GM19023 (cell line): Measurements from ENCODE around the gene MTCL3.
A peak's percentile ranks its signal among the peaks of the same experiment; 100 is the strongest.

Experiments
- ATAC-seq: cut with Tn5 transposase; IDR thresholded peaks from one replicate; pipeline ENCODE4 v1.9.1; 2021; ENCODE audit warnings: mild to moderate bottlenecking, moderate library complexity; ENCODE audit not compliant: unreplicated experiment

Gene MTCL3

DNA sequence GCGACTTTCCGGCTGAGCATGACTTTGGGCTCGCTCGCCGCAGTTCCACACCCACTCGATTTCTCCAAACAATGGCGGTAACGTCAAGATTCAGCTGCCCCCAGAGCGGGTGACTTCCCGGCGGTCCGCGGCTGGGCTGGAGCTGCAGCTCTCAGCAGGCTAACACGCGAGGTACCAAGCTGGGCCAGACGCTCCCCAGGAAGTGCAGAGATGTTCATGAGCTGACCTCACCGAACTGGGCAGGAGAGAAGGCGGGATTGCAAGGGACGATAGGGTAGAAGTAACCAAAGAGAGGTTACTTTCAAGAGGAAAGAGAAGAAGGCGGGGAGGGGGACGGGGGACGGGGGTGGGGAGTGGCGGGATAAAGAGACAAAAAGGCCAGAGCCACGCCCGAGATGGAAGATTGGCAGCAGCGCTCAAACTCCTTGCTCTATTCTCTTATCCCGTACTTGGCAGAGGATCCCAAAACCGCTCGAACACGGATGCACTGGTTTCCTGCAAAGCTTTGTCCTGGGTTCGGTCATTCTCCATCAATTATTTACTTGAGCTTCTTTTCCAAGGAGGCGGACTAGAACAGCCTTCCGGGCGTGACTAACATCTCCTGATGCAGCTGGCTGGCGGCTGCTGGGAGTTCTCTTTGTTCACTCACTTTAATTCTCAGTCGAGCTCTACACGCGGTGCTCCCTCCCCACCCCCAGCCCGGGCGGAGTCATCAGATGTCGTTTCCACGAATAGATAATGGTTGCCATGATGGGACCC lies at the start of gene MTCL3:
Gene MTCL3, minus strand, starts transcription at position 626 of the 759 bp plus-strand sequence.
- ATAC-seq, result no peak

DNA sequence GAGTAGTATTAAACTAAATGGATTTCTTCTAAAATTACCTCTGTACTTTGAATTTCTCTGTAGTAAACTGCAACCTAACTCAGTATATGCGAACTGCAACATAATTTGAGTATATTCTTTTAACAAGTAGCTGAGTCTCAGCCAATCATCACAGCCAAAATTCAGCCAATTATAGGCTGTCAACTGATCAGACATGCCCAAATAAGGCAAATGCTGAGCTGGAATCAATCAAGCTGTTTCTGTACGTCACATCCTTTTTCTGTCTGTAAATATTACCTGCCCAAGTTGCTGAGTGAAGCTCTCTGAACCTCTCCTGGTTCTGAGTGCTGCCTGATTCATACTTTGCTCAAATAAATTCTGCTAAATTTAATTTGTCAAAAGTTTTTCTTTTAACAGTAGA lies 48.3 kb upstream of the MTCL3 start:
- ATAC-seq, result no peak

DNA sequence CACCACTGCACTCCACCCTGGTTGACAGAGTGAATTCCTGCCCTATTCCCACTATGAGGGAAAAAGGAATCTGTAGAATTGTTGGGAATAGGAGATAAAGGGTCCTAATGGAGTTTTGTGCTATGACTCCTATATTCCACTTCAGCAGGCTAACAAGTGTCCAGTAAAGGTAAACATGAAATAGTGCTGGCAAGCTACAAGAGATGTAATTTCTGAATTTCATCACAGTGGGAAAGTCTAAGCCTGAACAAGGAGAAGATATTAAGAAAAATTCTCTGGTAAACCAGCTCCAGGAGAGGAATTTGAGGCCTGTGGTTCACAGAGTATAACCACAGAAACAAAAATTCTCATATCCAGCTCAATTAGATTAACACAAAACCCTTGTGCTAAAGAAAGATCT lies 47.5 kb upstream of the MTCL3 start:
- ATAC-seq, result no peak

DNA sequence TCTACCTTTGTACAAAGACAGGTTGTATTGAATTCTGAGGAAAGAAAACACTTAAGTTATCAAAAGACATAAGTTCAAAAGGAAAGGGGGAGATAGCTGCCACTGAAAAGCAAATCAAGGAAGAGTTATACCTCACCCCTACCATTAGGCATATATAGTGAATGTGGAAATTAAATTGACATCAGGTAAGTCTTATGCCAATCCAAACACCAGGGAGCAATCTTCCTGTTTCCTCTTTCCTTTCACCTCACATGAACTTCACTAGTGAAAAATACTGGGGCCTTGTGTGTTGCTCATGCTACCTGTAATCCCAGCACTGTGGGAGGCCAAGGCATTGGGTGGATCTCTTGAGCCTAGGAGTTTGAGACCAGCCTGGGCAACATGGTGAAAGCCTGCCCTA lies 47.0 kb upstream of the MTCL3 start:
- ATAC-seq, result no peak

DNA sequence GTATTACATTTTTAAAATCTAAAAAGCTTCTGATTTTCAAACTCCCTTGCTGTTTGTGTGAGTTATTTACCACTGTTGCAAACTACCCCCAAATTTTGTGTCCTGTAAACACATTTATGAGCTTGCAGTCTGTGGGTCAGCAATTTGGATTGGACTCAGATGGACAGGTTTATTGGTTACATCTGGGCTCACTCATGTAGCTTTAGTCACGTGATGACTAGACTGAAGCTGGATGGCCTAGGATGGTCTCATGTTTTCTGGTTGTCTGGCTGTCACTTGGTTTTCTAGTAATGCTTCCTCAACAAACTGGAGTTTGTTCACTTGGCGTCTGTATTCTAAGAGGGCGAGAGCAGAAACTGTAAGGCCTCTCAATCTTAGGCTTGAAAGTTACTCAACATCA lies 45.6 kb upstream of the MTCL3 start:
- ATAC-seq, result no peak

DNA sequence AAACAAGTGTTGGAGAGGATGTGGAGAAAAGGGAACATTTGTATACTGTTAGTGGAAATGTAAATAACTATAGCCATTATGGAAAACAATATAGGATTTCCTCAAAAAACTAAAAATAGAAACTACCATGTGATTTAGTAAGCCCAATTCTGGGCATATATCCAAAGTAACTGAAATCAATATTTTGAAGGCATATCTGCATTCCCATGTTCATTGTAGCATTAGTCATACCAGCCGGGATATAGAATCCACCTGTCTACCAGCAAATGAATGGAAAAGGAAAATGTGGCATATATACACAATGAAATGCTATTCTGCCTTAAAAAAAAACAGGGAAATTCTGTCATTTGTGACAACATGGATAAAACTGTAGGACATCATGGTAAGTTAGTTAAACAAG lies 42.5 kb upstream of the MTCL3 start:
- no peak for ATAC-seq

DNA sequence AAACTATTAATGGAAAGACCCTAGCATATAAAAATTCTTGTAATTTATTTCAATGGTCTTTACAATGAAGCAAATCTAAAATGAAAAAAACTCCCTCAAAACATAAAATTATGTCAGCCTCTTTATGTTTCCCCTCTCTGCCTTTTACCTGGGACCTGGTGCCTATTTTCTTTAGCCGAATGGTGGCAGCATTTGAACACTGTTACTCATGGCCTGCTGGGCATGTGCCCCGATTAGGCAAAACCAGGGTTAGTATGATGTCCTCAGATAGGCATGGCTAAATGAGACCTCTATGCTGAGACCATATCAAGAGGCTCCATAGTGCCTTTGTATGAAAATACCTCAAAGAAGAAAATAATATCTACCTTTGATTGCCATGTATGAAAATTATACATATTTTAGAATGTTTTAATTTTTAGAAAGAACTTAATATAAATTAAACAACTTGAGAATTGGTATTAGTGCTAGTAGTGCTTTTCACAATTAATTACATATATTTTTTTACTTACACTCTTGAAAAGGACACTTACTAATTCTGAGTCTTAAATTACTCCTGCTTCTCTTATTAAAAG lies 35.4 kb upstream of the MTCL3 start:
- ATAC-seq, result no peak

DNA sequence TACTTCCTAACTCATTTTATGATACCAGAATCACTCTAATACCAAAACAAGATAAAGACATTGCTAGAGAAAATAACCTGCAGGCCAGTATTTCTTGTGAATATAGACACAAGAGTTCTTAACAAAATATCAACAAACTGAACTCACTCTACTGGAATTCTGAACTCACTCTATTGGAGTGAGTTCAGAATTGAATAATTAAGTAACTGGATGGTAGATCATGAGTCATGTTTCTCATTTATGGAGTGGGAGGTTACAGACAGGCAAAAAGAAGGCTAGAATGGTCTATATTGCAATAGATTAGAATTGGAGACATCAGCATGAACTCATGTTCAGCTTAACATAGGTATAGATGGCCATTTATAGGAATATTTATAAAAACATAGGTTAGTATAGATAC lies 31.3 kb upstream of the MTCL3 start:
- no peak for ATAC-seq

DNA sequence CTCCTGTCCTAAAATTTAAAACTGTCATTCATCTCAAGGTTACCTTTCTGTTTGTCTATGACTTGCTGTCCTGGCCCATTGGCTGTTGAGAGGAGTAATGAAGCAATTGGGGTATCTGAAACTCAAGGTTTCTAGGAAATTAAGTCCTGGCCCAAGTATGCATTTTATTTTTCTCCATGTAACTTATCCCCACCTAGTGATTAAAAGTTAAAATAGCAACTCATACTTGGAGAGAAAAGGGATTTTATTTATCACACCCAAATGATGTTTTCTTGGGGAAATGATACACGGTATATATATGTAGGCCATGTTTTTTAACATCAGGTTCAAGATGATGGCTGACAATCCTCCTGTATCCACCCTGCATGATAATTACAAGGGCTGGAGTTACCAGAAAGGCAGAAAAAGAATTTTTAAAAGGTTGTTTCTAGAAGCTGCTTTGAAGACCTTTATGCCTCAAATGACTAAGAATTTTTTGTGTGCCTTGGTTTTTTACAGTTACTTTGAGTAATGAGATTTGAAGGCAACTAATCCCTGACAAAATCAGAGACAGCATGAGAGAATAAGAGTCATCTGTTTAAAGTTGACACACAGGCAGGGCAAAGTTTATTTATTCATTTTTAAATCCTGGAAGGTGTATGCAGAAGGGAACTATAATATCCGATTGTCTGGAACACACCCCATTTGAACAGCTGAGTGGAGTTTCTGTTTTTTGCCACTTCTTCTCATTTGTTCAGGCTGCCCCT lies 28.9 kb upstream of the MTCL3 start:
- no peak for ATAC-seq

DNA sequence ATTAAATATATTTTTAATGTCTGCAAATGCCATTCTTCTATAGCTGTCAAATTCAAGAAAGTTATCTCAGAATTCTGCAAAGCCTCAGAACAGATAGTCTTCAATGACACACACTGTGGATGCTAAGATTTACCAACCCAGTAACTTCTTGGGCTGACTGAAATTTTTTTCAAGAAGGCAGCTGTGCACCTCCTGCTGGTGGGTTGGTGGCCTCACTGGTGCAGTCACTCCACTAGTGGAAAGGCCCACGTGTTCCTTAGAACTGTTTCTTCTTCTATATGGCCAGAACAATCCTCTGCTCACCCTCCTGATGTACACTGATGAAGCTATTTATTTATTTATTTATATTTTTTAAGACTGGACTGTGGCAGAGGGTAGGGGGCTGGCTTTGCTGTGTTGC lies 28.1 kb upstream of the MTCL3 start:
- ATAC-seq, result peak; percentile 52

DNA sequence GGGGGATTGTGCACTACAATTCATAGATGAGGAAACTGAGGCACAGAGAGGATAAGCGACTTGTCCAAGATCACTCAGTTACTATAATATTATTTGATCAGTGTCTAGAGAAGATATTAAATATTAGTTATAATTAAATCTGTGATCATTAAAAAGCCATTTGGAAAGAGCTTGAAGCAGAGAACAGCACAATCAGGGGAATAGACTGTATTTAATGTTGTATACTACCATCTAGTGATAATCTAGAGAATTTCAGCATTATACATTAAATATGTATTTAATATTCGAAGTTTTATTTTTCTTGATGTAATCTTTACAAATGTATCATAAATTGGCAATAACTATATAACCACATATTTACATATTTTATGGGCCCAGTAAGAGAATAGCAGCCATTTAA lies 20.1 kb upstream of the MTCL3 start:
- ATAC-seq, result no peak

DNA sequence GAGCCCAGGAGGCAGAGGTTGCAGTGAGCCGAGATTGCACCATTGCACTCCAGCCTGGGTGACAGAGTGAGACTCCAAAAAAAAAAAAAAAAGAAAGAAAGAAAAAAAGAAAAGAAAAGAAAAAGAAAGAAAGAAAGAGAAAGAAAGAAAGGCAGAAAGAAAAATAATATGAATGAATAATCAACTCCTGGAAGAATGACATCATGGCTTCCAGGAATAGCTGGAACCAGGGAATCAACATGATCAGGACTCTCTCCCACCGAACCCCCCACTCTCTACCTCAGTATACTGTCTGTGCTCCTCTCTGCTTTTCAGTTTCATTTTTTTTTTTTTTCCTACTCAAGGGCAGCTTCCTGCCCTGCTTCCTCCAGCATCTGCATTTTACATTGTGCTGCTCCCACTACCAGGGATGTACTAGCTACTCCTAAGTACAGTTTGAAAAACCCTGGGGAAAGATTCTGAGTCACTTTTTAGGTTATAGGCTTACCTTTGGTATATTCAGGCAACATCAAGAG lies 19.7 kb upstream of the MTCL3 start:
- ATAC-seq, result no peak

DNA sequence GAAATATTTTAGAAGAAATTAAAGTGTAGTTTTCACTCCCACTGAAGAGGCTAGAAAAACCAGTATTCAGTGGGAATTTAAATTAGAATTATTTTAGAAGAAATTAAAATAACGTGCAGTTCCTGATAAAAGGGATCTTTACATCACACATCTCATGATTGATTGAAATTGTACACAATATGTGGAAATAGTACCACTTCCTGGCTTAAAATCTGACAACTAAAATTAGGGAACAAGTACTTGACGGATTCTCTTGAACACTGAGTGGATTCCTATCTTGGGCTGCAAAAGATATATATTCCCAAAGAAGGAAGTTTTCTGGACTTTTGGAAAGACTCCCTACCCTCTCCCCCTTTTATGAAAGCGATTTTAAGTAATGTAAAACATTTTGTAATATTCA lies 14.6 kb upstream of the MTCL3 start:
- ATAC-seq, result no peak

DNA sequence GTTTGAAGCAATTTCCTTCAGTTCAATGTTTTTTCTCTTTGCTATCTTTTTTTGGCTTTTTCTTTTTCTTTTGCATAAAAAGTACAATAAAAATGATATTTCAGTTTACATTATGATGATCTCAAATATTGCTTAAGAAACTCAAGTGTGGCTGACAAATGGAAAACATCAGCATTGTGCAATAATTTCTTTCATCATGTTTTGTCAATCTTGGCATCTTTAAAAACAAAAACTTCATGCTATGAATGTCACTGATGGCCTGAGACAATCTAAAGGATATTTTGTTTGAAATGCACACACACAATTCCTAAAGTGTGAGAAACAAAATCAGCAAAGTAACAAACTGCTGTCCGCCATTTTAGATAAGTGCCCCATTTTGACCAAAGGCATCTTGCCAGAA lies 13.9 kb upstream of the MTCL3 start:
- no peak for ATAC-seq

DNA sequence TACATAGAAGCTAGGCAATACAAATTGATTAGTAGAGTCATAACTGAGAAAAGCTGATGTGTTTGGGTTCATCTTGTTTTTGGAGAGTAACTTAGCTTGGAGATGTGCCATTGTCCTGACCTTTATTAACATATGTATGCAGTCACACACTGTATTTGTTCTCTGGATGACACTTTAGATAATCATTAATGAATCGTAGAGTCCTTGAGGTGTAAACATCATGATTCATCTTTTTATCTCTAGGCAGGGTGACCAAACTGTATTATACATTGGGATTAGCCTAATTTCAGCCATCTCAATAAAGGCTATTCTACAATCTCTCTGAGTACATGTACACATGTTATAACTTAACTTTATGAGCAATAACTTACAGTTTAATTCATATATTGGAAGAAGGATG lies 3.6 kb upstream of the MTCL3 start:
- ATAC-seq, result no peak

DNA sequence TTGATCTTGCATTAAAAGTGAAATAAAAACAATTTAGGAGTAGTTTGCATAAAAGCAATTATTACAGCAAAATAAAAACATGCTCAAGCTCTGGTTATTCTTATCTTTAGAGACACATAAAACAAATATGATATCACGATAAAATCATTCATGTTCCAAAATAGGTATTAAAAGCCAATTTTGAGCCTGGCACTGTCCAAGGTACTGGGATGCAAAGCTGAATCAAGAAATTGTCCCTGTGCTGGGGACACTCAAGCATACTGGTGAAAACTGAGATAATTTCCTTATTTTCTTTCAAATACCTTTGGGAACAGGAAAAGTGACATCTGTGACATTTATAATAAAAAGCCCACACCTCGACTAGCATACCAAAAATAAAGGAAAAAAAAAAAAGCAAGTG lies 931 bp upstream of the MTCL3 start:
- no peak for ATAC-seq

DNA sequence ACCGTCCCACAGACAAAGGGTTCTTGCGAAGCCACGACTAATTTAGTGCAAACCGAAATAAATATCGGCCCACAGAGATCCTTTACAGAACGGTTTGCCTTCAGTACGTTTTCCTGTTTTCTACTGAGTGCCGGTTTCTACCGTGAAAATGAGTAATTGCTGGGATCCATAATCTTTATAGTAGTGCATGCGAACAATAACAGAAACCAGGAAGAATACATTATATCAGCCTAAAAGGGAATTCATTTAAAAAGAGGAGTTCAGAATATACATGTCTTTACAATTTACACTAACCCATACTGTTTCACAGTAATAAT lies 292 bp upstream of the MTCL3 start:
- ATAC-seq, result no peak

DNA sequence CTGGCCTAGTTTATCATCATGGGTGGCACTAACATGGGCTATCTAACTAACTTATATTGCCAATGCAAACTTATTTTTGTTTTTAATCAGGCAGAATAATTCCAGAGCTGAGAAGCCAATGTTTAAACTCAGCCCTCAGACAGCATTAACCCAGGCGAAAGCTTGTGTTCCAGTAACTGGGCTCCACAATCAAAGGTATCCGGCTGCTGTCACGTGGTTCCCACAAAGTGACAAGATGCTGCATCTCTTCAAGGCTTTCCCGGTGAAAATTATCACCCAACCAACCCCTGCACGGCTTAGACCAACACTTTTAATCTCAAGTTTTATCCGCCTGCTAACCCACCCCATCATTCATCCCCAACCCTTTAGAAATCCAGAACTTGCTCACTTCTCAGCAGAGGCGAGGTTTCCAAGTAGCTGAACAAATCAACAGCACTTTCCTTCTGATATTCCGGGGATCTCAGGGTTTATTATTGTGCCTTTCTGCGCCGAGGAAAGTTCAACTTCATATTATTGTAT lies 885 bp downstream of the MTCL3 start:
- ATAC-seq, result no peak

DNA sequence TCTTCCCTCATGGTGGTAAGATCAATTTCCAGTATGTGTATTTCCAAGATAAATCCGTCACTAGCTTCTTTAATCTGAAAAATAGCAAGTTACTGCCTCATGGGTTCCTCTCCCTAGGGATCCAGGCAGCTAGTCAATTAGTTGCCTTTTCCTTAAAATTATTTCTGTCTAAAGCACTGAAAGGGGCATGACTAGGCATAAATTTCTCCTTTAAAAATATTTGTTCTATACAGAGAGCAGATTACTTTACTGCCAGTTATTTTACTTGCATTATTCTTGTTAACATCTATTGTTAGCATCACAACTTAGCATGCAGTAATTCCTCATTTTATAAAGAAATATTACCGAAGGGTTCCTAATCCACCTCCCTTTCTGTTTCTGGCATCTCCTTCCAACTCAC lies 1.4 kb downstream of the MTCL3 start:
- no peak for ATAC-seq

DNA sequence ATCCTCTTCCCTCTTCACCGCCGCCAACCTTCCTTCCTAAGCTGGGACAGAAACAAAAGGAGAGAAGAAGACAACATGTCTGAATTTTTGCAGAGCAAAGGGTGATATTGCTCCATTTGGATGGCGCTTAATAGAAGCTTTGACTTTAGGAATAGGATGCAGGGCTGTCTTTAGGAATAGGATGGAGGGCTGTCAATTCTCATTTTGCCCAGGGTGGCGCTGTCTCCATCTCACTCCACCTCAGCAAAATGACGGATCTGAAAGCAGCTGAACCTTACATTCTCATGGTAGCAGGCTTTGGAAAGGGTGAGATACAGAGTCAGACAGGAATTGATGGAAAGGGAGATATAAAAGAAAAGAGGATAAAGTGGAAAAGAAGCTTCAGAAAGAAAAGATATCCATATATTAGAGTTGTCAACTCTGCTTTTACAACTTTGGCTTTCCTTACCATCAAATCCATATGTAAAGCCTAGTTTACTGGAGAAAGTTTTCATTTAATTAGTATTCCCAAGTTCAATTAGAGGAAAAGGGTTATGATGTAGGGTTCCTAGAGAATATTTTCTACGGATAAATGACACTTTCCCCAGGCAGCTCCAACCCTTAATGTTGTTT lies 2.4 kb downstream of the MTCL3 start:
- peak; percentile 62 for ATAC-seq

DNA sequence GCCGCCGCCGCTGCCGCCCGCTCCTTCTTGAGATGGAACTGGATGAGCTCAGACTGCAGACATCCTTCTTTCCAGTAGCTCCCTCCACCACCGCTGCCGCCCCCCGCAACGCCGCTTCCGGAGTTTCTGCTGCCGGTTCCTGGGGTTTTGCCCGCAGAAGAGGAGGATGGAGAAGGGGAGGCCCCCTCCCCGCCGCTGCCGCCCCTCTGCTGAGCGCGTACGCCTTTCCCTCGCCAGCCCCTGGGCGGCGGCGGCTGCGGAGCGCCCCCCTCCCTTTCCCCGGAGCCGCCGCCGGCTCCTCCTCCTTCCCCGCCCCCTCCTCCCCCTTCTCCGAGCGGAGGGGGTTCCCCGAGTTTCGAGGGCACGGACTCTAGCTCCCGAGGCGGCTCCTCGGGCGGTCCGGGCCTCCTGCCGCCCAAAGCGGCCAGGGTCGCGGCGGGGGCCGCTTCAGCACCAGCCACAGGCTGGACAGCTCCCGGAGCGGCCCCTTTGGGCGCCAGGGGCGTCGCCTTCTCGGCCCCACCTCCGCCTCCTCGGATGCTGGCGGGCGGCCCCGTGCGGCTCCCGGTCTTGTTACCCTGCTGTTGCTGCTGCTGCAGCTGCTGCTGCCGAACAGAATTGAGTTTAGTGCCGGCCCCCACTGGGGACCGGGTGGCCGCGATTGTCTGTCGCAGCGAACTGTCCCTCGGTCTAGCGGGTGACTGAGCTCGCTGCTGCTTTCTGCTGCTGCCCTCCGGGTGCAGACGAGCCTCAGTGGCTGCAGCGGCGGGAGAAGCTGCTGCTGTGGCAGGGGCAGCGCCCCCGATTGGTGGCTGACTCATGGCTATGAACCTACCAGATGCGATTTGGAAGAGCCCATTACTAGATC lies 3.1 kb downstream of the MTCL3 start:
- ATAC-seq, result peak; percentile 75
